Activated CD4-positive, CD25-positive, alpha-beta regulatory T cell treated with anti-CD3 and anti-CD28 coated beads, Interleukin-2, amount 50 U/mL, for 72 hours (primary cell): ENCODE data around the gene ACYP2.
"Not testable (repeated sequence)": the region's sequence is repeated elsewhere in the genome, so short reads cannot be mapped to it uniquely, and the experiment has no call there.

ENCODE experiments used
- DNase-seq: peaks from one replicate; pipeline ENCODE4 v3.0.0; 2021

ACYP2 gene

DNA sequence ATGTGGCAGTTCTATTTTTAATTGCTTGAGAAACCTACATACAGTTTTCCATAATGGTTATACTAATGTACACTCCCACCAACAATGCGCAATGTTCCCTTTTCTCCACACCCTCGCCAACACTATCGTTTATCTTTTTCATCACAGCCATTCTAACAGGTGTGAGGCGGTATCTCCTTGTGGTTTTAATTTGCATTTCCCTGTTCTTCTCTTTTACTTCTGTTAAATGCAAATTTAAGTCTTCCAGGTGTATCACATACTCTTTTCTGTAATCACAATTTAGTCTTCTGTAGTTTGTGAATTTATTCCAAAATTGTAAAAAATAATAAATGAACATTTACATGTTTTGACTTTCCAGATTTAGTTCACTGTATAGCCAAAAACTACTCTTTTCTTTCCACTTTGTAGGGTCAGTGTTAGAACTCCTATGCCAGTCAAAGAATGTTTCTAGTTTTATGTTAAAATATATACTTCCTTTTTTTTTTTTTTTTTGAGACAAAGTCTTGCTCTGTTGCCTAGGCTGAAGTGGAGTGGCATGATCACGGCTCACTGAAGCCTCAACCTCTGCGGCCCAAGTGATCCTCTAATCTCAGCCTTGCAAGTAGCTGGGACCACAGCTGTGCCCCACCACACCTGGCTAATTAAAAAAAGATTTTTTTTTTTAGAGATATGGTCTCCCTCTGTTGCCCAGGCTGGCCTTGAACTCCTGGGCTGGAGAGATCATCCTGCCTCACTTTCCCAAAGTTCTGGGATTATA is 15.4 kb upstream of the ACYP2 start:
- no peak for DNase-seq

DNA sequence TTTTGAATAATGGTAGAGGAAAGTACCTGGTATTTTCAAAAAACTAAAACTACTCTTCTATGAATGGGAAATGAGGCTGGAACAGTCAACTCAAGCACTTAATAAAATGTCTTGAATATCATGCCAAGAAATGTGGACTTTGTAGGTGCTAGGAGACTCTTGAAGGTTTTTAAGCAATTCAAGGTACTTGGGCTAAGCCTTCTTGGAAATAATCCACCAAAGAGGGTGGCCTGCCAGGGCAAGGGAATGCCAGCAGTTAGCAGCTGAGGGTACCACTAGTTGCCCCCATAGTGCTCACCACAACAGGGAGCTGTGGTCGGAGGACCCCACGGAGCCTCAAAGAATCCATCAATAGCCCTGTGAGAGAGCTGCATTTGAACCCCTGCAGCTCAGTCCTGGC is 14.6 kb upstream of the ACYP2 start:
- no peak for DNase-seq

GRCh38 chr2:54103454-54104314 is 11.7 kb upstream of the ACYP2 start:
- DNase-seq, result no peak

DNA sequence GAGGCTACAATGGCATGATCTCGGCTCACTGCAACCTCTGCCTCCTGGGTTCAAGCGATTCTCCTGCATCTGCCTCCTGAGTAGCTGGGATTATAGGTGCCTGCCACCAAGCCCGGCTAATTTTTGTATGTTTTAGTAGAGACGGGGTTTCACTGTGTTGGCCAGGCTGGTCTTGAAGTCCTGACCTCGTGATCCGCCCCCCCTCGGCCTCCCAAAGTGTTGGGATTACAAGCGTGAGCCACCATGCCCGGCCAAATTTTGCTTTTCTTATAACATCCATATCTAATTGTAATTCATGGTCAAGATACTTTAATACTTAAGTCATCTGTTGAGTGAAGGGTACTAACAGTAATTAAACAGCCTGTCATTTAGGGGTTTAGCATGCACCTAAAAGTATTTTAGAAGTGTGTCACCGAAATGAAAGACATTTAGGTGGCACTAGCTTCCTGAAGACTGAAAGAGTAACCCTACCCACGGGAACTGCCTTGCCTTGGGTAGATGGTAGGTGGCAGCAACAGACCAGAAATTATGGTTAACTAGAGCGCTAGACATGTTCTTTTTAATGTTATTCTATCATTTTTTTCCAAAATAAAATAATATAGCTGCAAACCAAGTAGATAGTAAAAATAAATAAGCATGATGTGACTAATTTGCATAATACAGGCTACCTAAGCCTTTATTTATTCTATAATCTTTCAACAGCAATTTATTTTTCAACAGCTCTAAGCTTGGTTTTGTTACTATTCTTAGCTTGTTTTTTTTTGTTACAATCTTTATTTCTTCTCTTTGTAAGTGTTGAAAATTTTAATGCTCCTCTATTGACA is 8.6 kb upstream of the ACYP2 start:
- DNase-seq, result no peak

- no peak for DNase-seq
Observed at GRCh38 chr2:54107455-54107764, 8.0 kb upstream of the ACYP2 start.

DNA sequence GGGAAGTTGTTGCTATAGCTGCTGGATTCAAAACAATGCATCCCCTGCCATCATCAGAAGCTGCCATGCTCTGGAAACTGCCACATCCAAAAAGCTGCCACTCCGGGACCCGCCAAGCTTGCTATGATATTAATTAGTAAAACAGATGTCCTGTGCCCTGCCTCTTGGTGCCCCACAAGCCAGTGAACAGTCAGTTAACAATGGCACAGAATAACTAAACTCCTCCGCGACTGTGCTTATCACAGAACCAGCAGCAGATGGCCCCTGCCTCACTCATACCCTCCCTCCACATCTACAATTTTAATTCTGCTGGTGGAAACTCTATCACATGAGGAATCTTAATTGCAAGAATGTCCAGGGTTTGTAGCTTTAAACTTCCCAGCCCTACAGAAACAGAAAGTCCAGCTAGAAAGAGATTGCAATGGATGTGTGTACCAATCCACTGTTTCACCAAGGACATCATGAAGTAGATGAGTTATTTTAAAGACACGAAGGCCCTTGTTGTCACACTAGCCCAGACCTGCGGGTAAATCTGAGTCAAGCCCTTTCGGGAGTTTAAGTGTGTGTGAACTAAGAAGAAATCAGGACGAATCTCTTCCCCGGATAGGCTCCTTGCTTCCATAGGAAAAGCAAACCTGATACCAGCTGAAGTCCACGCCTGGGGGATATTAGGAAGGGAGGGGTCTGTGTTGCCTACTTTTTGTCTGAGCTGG is 7.4 kb upstream of the ACYP2 start:
- DNase-seq, result no peak

GRCh38 chr2:54109848-54110247 is 5.6 kb upstream of the ACYP2 start:
- no peak for DNase-seq

DNA sequence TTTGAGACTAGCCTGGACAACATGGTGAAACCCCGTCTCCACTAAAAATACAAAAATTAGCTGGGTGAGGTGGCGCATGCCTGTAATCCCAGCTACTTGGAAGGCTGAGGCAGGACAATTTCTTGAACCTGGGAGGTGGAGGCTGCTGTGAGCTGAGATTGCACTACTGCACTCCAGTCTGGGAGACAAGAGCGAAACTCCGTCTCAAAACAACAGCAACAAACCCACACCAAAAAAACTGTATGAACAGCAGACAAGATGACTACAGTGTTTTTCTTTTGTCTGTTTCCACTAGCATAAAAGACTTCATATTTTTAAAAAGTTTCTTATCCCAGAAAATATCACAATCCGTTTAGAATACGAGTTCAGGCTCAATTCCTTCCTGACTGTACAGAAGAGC is 936 bp upstream of the ACYP2 start:
- DNase-seq, result not testable (repeated sequence)

DNA sequence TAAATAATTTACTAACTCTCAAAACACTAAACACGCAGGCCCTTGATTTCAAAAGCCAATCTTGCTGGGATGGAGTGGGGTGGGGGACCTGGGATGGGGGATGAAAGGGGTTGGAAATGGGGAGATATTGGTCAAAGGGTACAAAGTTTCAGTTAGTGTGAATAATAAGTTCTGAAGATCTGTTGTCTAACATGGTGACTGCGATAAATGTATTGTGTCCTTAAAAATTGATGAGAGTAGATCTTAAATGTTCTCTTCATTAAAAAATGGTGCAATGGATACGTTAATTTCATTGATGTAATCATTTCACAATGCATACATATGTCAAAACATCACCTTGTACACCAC is 505 bp upstream of the ACYP2 start:
- DNase-seq, result no peak

- DNase-seq, result not testable (repeated sequence)
Observed at GRCh38 chr2:54116598-54116997, 1.2 kb downstream of the ACYP2 start.

DNA sequence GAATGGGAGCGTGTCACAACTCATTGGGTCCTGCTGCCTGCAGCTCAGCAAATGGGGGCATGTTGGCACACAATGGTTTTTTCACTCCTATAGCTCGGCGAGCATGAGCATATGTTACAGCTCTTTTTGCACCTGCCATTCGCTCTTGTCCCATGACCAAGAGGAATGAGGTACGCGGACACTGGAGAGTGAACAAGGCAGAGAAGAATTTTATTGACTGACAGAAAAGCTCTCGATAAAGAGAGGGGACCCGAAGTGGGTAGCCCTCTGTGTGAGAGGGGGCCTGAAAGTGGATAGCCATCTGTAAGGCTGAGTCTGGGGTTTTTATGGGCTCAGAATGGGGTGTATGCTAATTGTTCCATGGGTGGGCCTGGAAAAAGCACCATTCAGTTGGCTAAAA is 5.5 kb downstream of the ACYP2 start:
- DNase-seq, result no peak

DNA sequence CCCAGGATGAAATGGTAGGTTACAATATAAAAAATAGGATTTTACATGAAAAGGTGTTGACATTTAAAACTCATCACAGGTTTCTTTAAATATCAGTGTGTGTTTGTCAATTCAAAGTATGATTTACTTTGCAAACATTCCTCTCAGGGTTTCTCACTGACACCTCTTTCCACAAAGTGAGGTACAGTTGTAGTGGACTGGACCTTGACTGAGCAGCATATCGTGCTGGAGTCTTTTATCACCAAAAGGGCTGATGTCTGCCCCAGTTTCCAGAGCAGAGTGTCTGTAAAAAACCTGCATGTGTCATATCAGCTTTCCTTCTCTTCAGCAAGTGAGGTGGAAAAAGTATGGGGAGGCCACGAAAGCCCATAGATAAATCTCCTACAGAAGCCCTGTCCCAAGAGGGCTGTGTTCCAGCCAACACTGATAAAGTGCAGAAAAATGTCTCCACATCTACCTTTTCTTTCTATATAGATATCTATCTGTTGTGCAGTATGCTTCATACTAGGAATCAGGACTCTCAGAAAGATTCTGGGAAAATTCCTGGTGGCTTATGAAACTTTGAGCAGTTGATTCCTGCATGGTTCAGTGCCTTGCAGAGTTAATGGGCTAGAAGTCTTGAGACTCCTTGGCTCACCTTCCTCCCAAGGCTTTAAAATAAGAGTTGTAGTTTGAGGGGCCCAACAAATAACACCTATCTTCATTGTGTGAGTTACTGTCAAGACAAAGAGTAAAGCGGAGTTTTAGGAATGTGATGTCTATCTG is 6.9 kb downstream of the ACYP2 start:
- no peak for DNase-seq

DNA sequence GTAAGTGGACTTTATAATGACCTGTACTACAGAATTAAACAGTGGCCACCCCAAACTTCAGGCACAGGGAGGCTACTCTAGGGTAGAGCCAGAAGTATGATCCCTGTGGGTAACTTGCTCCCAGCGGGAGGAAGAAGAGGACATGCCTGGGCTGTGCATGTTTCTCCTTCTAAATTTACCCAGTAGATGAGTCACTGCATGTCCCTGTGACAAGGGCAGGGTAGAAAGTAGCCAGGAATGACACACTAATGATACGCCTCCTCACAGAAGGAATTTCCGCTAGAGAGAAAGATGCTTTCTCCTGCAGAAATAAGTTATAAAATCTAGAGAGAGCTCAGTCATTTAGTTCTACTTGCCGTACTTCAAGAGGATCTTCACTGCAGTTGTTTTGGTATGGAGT is 7.5 kb downstream of the ACYP2 start:
- DNase-seq, result no peak

- DNase-seq, result not testable (repeated sequence)
Observed at GRCh38 chr2:54127174-54127573, 11.8 kb downstream of the ACYP2 start.

DNA sequence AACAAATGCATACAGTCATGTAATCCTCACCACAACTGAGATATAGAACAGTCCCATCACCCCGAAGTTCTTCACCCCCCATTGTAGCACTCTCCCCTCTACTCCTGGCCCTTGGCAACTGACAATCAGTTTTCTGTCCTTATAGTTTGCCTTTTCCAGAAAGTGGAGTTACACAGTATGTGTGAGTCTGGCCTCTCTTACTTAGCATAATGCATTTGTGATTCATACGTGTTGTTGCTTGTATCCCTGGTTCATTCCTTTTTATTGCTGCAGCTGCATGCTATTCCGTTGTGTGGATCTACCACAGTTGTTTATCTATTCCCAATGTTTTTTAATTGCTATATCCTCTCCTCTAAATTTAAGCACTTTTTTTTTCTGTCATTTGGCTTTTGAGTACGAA is 17.6 kb downstream of the ACYP2 start:
- DNase-seq, result no peak

GRCh38 chr2:54139210-54139609 is 23.8 kb downstream of the ACYP2 start:
- DNase-seq, result no peak

- no peak for DNase-seq
Observed at GRCh38 chr2:54143780-54144179, 28.4 kb downstream of the ACYP2 start.

DNA sequence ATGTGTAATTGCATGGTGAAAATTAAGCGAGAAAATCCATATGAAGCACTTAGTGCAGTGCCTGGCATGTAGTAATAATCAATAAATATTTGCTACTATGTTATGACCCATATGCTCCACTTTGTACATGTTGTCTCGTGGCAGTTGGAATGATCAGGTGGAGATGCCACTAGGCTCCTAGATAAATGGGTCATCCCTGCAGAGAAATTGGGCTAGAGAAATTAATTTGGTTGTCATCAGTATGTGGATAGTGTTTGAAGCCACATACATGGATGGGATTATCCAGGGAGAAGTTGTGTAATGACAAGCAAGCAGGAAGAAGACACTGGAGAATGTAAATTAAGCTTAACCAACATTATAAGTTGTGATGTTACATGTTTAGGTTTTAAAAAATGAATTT is 33.0 kb downstream of the ACYP2 start:
- DNase-seq, result no peak

DNA sequence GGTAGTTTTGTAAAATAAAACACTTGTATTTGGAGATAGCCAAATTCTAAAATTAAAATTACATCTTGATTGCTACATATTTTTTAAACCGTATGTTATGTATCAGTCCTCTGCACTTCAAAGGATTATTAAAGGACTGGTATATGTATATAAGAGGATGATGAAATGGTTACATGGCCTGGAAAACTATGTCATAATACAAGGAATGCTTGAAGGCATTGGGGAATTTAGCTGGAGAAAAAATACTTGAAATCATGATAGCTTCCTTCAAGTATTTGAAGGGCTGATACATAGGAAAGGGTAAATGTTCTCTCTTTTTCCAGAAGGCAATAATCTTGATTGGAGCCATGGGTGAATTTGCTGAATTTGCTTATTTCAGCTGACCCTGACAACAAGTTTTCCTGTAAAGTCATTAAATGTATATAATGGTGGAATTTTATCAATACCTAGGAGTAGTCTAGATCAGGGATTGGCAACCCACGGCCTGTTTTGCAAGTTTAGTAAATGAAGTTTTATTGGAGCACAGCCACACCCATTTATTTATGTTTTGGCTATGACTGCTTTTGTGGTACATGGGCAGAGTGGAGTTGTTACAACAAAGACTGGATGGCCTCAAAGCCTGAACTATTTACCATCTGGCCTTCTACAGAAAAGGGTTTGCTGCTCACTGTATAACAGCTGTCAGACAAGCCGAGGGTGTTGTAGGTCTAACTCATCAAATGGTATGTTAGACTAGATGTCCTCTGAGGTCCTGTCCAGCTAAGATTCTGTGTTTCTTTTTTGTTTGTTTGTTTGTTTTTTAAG is 34.4 kb downstream of the ACYP2 start:
- no peak for DNase-seq

DNA sequence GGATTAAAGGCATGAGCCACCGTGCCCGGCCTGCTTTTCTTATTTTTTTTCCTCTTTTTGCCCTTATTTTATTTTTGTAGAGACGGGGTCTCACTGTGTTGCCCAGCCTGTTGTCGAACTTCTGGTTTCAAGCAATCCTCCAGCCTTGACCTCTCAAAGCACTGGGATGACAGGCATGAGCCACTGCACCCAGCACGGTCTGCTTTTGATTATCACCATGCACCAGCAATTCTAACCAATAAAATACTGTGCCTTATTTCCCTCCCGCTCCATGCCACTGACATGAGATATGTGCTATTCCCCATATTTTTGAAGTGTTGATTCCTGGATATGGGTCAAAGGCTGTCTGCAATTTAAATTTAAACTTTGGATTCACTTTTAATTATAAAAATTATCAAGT is 42.9 kb downstream of the ACYP2 start:
- no peak for DNase-seq

DNA sequence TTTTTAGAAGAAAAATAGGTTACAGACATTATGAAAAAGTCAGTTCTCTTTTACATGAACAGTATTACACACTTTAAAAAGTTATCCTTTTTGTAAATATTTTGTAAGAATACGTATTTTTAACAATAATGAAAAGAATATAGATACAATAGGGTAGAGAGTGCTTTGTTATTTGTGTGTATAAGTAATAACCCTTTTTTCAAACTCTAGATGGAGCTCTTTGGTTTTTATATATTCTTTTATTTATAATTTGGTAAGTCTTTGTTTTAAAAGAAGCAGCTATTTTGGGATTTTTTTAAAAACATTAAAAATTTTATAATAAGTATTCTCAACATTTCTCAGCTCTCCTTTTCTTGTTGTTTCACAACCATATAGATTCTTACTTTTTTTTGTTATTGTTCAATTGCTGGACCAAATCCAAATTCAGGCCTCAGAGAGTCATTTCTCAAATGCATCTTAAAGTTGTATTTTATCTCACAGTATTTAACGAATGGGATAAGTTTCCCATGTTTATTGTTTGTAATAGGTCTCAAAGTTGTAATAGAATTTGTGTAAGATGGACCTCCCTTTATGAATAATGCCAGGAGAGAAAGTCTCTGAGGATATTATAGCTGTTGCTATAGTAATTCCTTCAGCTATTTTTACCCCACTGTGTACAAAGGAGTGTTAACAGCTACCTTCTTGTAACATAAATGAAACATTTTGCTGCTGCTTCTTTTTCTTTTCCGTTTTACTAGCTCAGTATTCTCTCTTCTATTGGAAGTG is 46.4 kb downstream of the ACYP2 start:
- DNase-seq, result no peak
